ENCODE results near the gene RARRES1.
"Not testable (repeated sequence)": the region's sequence is repeated elsewhere in the genome, so short reads cannot be mapped to it uniquely, and the experiment has no call there.

The RARRES1 gene

DNA sequence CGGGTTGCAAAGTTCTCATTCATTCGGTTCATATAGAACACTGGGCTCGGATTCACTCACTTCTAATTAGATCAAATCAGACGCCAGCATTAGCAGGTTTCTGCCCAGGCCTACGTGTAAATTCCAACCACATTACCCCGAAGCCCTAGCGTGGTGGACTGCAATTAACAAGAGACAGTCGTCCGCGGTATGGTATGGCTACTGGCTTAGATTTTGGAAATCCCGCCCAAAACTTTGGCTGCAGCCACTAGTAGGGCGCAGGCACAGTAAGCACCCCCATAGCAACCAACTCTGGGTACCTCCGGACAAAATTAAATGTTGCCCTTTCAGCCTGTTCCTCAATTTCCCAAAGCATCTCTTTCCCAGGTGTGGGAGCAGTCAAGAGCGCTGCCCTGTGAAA lies 771 bp downstream of the RARRES1 start:
- no peak for DNase-seq

DNA sequence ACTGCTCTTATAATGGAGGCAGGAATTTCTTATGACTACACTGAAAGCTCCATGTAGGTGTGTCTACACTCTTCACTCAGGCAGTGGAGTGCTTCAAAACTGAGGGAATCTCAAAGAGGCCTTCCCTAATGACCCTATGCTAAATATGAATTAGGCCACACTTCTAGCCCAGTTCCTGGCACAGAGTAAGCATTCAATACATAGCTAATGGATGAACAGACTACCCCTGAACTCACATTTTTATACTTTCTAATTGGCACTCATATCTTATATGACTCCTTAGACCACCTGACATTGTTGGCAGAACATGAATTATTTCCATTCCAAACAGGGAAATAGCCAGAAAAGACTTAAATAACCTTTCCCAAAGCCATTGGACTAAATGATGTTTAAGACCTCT lies 3.4 kb downstream of the RARRES1 start:
- DNase-seq, result no peak

DNA sequence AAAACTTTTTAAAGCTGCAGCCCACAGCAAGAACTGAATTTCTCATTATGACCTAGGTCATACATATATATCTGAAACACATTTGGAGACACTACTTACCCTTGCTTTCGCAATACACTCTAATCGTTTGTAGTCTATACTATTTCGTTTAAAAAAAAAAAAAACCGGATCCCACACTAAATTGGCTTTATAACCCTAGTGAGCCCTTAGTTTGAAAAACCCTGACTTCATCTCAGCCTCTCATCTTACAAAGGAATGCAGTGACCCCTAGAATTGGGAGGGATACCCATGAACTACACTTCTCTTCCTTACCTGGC lies 4.2 kb downstream of the RARRES1 start:
- DNase-seq, result no peak

DNA sequence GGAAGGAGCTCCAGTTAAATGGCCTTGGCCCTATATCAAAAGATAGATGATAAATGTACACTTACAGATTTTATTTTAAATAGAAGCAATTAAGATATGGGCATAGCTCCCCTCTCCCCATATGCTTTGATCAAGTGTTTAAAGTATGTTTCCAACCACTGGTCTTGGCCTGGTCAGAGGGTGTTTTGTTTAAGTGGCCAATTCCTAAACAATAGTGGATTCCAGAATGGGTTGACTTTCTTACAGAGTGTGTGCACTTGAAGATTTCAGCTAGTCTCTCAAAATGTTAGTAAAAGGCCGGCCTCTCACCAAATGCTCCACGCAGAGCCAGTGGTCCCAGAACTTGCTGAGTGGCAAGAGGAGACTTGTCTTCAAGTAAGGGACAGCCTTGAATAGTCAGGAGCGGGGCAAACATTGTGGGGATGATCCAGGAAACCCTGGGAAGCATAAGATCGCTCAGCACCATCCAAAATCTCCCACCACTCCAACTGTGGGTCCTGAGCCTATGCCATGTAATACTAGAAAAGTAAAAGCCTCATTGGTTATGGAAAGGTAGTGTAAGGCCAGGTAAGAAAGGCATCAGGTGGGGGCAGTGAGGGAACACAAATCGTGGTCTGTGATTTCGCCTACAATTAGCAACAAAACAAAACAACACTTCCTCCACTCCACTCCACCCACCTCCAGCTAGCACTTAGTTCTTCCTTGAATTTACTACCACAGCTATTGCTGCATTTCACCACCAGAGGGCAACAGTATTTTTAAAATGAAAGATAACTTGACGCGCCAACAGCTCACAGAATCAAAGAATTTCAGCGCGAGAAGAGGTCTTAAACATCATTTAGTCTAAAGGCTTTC lies 4.8 kb downstream of the RARRES1 start:
- peak; percentile 29 for DNase-seq

DNA sequence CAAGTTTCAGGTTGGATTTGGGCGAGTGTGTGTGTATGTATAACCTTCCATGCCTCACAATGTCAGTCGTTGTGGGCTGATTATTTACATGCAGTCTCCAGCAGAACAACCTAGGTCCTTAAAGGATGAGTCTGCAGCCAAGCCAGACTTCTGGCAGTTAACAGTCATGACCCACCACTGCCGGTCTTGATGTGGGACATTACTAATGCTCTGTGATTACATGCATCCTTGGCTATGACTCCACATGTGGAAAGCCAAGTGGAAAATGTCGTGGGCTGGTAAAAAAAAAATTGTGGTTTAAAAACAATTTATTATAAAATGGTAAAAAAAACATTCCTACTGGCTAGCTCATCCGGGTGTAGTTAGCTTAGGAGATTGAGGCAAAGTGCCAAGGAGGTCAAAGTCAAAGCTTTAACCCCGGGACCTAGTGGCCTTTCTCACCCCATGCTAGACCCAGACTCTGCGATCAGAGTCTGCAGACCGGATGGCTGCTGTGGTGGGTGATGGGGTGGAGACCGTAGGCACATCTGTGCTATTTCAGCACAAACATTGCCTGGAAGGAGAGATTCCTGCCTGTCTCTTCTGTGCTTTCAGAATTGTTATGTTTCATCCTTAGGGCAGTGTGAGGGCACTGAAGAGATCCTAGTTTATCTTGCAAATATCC lies 6.8 kb downstream of the RARRES1 start:
- DNase-seq, result no peak

DNA sequence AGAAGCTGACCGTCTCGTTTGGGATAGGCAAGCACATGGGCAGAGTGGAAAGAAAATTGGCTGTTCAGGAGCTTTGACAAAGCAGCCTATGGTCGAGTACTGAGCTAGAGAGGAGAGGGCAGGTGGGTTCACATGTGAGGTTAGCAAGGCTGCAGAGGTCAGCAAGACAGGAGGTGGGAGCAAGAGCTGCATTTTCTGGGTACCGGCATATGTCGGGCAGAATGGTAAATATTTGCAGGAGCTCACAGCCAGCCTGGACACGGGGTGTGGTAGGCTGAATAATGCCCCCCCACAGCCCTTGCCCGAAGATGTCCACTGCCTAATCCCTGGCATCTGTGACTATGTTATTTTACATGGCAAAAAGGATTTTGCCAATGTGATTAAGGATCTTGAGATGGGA lies 8.3 kb downstream of the RARRES1 start:
- DNase-seq, result no peak

DNA sequence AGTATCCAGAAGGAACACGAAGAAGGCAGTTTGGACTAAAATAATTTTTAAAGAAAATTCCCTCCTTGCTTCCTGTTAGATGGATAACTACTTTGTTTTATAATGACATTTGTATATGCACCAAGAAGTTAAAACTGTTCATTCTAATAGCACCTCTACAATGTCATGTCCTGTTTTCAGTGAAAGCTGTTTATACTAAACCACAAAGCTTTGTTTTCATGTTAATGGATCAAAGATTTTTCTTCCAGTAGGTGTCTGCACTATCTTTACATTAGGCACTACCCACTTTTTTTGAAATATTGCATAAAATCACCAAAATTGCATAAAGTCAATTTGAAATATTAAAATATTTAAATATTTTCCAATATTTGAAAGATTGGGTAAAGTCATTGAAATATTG lies 10.1 kb downstream of the RARRES1 start:
- no peak for DNase-seq

DNA sequence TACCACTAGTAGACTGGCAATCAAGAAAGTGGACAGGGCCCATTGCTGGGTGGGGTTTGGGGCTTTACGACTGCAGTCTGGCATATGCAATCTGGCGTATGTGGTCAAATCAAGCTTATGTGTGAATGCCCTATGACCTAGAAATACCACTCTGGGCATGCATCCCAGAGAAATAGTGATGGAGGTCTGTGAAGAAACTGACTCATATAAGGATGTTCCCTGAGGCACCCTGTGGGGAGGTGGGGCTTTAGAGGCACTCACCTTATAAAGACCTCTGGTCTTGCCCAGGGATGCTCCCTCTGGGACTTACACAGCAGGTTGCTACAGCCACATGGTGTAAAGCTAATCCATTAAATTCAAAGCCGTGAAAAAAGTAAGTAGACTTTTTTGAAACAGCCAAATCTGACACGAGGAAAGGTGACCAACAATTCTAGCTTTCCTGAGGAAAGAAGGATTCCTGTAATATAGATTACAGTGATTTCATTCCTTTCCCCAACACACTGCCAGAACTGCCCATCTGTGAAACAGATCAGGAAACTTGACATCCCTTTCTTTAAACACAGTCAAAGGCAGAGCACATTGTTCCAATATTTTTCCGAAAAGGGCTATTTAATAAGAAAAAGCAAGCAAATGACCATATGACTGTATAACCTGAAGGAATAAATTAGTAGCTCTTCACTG lies 13.6 kb downstream of the RARRES1 start:
- no peak for DNase-seq

DNA sequence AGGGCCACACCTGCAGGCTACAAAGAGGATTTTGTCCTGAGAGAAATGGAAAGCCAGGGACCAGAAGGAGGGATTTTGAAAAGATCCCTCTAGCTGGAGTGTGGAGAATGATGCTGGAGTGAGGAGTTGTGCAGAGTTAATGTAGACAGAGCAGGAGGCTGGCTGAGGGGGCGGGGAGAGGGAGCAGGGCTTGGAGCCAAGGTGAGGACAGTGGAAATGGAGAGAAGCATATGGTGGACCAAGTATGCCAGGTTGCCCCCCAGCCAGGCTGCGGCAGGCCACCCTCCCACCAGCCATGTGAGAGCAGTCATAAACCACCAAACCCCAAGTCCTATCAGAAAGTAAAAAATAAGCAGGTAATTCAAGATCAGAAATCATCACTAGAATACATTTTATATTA lies 14.7 kb downstream of the RARRES1 start:
- no peak for DNase-seq

DNA sequence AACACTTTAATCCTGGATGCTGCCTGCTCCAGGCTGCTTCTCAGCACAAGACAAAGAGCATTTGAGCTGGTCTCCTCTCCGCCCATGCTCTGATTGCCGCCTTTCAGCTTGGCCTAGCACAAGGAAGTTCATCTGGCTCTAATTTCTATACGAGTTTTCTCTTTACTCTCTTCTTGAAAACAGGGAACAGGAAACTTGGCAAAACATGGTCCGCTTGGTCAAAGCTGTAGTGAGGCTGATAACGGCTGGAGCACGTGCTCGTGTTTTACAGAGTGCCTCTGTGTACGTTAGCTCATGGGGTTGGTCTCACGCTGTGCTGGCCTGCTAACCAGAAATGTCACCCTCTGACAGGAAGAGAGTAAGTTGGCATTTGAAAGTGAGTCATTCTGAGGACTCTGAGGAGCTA lies 19.2 kb downstream of the RARRES1 start:
- DNase-seq, result no peak

DNA sequence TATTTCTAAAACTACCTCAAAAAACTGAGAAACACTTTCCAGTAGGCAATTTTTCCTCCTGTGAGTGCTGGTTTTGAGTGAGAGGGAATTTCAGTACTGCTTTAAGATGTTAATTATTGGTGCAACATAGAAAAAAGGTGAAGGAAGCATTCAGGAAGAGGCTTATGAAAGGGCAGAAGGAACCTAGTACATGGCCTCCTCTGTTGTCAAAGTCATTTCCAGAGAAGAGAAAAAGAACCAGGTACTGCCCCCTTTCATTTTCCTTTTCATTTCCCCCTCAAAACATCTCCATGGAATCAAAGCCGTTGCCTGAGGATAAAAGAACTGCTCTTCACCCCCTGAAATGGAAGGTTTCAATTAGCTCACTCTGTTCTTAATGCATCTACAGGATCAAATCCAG lies 19.8 kb downstream of the RARRES1 start:
- DNase-seq, result no peak

DNA sequence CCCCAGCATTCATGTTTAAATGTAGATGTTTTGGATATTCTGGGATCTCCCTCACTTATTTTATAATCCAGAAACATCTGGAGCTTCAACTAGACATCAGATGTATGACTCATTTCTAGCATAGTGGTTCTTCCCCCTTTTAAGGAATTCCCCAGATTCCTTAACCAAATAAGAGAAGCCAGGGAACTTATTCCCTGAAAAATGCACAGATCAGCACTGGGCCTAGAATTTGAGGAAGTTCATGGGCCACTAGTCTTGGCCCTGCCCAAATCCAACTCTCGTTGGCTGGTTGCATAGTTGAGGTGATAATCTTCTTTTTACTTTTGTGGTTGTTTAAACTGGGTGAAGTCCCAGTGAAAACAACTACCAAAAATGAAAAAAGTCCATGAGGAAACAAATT lies 20.4 kb downstream of the RARRES1 start:
- DNase-seq, result no peak

DNA sequence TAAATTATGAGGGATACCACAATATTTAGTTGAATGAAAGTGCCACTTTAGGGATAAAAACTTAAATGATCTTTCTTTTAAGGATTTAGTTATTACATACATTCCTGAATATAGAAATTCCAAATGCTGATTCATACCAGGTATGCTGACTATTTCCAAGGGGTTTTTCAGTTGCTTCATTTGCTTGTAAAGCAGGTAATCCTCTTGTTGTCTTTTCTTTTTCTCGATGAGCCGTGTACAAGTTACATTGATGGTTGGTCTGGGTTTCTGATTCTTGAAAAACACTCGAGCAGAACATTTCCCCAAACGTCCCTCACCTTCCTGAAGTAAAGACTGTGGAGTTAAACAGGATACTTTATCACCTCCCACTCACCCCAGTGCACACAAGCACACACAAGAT lies 21.7 kb downstream of the RARRES1 start:
- no peak for DNase-seq

DNA sequence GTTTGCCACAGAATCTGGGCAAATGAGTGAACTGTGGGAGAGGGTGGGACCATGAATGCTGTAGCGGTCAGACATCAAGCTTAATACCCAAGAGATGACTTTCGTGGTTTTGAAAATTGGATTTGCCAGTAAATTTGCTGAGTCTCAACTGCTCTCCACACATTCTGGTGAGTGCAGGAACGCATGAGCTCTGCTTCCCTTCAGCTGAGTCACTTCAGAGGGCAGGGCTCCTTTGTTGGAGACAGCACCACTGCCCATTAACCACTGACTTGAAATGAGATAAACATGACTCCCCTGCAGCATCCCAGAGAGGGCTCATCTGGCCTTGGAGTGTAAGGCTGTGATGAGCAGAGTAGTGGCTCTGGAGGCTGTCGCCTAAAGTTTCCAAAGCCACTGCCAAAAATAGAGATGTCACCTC lies 22.6 kb downstream of the RARRES1 start:
- no peak for DNase-seq

DNA sequence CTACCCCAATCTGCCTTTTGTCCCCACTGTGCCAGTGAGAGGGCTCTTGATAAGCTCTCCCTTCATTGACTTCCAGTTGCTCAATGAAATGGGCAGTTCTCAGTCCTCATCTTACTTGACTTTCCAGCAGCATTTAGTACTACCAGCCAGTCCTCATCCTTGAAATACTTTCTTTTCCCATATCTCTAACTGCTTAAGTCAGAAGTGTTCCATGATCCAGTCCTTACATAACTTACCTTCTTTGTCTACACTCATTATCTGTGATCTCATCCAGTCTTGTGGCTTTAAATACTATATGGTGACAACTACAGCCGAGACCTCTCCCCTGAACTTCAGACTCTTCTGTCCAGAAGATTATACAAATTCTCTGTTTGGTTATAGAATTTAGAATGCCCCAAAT lies 28.7 kb downstream of the RARRES1 start:
- DNase-seq, result no peak

DNA sequence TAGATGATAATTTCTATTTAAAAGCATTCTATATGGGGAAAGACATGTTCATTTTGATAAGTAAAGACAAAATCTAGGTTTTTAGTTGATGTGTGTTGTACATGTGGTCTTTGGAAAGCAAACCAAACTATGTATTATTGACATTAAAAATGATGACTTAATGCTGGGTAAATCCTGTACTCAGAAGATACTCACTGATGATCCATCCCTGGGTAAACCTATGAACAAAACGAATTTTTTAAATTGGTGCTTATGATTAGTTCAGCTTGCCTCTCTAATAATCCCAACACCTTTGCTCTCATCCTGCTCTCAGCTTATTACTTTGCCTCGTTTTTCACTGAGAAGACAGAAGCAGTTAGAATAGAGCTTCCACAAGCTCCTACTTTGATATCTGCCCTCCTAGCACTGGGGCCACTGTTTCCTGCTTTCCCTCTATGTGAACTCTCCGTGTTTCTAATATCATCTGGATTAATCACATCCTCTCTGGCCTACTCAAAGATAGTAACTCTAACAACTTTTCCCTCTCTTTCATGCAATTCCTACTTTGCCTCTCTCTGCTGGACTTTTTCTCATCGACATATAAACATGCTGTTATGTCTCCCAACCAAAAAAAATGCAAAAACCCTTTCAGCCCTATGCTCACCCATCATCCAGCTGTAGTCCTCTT lies 29.3 kb downstream of the RARRES1 start:
- DNase-seq, result no peak

DNA sequence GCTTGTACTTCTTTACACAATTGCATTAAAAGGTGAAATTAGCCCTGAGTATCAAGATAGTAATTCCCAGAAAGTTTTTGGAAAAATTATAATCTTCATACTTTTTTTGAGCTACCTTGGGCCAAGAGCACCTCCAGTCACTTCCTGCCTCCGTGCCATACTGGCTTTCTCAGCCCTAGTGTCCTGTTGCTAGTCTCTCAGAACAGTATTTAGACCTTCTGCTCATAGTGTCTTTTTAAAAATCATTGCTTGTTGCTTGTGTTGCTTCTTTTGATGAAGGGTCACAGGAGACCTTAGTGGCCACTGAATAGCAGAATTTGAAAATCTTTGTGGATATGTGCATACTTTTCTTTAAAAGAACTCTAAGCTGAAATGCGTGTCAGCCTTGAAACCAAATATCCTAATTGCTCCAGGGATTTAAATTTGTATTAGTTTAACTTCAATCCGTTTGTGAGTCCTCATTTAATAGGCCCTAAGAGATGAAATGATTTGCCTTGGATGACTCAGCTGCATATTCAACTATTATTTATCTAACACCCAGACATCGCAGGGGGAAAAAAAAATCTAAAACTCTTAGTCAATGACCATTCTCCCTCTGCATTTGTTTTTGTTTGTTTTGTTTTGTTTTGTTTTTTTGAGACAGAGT lies 30.7 kb downstream of the RARRES1 start:
- no peak for DNase-seq

DNA sequence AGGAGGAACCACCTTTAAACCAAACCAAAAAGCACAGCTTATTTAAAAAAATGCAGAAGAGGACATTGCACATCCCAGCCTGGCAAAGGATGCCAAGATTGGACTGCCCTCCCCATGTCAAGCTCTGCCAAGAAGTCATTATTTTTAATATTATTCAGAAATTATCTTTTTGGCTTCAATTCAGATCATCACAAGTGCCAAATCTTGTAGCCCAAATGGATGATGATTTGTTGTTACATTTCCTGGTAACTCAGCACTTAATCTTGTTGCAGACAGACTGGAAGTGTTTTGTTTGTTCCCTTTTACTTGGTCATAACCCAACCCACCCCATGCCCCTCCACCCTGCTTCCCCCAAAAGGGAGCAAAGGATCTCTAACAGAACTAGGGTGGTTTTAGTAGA lies 31.7 kb downstream of the RARRES1 start:
- no peak for DNase-seq

DNA sequence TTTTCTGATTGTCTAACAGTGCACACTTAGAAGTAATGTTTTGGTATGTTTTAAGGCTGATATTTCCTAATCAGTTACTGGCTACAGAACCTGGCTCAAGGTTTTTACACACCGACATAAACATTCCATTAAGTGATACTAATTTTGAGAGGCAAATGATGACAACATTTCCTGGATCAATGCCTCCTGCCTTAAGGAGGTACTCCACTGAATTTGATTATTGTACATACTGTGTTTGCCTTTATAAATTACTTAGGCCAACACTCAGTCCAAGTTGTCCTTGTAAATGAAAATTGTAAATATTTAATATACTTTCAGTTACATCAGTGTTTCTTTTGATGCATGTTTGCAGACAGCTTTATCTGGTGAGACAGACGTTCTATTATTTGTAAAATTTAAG lies 35.6 kb downstream of the RARRES1 start:
- DNase-seq, result no peak

DNA sequence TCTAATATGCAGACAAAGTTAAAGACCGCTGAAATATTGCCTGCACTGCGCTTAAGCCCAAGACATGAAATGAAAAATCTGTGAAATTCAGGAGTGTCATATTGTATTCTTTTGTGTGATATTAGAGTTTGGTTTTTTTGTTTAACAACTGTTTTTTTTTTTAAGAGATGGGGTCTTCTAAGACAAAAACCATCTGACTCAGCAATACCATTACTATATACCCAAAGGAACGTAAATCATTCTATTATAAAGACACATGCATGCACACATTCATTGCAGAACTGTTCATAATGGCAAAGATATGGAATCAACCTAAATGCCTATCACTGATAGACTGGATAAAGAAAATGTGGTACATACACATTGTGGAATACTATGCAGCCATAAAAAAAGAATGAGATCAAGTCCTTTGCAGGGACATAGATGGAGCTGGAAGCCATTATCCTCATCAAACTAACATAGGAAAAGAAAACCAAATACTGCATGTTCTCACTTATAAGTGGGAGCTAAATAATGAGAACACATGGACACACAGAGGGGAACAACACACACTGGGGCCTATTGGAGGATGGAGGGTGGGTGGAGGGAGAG lies 38.3 kb downstream of the RARRES1 start:
- not testable (repeated sequence) for DNase-seq

DNA sequence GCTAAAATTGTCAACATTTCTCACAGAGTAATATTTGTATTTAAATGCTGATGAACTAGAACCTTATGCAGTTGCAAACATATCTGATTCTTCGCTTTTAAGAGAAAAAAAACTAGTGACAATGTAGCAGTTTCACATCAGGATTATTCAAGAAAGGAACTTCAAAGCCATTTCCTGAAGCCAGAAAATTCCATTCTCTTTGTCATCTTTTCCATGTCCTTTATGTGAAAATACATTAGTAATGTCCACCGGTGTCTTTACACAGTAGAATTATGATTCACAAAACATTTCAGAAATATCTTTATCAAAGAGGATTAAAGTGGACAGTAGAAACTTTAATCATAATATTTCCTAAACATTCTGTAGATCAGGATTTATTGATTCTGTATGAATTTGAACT lies 47.1 kb downstream of the RARRES1 start:
- DNase-seq, result no peak

DNA sequence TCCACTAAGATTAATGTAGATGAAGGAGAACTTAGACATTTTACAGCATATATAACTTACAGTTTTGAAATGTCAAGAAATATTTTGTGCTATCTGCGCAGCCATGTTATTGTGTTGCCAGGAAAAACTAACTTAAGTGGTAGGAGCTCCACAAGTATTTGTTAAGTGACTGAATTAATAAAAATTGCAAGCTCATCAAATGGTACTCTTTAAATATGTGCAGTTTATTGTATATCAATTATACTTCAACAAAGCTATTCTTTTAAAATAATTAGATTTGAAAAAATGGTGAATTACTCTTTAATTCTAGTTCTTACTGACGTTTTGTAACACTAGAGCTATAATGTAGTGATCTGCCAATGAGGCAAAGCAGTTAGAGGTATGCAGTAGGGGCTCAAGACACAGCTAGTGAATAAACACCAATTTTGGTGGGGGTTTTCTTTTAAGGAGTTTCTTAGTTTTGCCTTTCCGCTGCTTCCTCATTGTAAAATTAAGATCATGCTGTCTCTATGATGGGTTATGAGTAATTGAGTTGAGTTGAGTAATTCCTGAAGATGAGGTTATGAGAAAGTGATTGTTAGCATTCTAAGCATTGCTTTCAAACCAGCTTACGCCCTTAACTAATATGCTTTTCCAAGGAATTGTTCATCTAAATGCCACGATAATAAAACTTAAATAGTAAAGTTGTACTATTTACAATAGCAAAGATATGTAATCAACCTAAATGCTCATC lies 48.9 kb downstream of the RARRES1 start:
- DNase-seq, result no peak

Measured in NCI-H774 (cell line).